Stimulated activated CD4-positive, alpha-beta T cell treated with anti-CD3 and anti-CD28 coated beads, Interleukin-2, amount 100 ng/mL, for 24 hours (primary cell): Measurements from ENCODE around the gene EPHA4.

Source experiments
- DNase-seq, 2 donors: peaks; one replicate each; pipeline ENCODE4 v3.0.0-alpha.2; 2020

The EPHA4 gene

GRCh38 chr2:221502270-221503010, 69.7 kb downstream of the EPHA4 start:
- peak in 1 of 2 donors; percentile 25 for DNase-seq

DNA sequence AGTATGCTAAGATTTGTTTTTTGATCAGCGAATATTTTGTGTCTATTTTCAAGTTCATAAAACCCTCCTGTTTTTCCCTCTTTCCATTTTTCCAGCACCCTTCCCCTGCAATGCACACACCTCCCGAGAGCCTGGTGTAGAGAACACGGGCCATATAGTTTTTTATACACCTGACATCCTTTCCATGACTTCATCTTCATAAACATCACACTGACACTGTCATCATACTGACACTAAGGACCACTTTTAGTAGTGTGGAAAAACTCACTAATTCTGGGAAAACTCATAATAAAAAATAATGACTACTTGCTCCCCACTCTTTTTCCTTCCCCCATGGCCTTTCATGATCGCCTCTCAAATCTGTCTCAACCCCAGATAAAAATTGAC, 70.2 kb downstream of the EPHA4 start:
- no peak for DNase-seq

DNA sequence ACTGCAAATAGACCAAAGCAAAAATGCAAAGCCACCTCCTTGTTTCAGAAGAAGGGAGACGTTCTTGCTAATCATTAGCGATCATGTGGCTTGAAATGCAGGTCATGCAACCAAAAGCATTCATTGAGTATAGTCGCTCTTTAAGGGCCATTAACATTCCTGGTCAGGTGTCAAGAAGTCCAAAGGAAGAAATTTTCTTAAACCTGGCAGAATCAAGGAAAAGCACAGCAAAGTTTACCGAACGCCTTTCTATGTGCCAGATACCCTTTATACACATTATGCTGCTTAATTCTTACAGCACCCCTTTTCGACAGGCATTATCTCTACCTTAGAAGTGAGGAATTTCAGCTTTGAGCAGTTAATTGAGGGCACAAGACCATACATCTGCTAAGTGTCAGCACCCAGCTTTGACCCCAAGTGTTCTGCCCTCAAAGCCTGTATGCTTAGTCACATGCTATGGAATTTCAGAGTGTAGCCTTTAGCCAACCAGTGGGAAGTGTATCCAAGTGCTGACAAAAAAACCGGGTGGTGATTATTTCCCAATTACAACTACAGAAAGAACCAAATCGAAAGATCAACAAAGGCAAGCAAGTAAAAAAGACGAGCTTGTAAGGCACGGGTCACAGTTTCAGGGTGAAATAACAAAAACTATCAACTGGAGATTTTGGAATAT, 70.8 kb downstream of the EPHA4 start:
- DNase-seq, result no peak

GRCh38 chr2:221500501-221501209, 71.4 kb downstream of the EPHA4 start:
- DNase-seq, result no peak

DNA sequence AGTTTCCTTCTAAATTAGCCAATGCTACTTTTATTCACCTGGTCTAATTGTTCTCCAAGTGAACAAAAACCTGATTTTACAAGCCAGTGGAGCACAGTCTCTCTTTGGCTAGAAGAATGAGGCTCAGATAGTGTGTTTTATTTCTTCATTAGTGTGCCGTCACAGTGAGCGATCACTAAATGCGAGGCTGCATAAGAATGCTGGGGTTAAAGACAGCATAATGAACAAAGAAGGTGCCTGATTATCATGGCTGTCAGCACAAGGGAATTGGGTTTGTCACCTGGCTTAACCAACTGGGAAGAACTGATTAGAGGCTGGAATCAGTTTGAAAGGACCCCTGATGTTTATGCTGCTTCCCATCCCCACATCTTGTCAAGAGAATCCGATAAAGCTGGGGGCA, 76.4 kb downstream of the EPHA4 start:
- DNase-seq, result no peak

- no peak for DNase-seq
These were observed 77.5 kb downstream of the EPHA4 start for GRCh38 chr2:221494556-221494955.

GRCh38 chr2:221493391-221493790, 78.7 kb downstream of the EPHA4 start:
- no peak for DNase-seq

DNA sequence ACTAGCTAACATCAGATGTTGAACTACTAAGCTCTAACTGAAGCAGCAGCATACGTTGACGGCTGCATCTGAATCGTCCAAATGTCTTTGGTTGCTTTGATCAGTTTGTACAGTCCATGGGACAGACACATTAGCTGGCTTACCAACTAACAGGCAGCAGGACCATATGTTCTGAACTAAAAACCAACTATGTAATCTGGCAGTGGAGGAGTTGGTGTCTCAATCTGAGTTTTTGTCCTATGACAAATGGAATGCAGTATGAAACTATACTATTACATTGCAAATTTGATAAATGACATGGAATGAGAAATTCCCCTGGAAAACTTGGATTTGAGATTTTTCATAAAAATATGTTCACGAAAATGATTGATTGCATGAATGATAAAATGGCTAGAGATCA, 79.5 kb downstream of the EPHA4 start:
- no peak for DNase-seq

GRCh38 chr2:221490506-221491060, 81.5 kb downstream of the EPHA4 start:
- DNase-seq, result no peak

DNA sequence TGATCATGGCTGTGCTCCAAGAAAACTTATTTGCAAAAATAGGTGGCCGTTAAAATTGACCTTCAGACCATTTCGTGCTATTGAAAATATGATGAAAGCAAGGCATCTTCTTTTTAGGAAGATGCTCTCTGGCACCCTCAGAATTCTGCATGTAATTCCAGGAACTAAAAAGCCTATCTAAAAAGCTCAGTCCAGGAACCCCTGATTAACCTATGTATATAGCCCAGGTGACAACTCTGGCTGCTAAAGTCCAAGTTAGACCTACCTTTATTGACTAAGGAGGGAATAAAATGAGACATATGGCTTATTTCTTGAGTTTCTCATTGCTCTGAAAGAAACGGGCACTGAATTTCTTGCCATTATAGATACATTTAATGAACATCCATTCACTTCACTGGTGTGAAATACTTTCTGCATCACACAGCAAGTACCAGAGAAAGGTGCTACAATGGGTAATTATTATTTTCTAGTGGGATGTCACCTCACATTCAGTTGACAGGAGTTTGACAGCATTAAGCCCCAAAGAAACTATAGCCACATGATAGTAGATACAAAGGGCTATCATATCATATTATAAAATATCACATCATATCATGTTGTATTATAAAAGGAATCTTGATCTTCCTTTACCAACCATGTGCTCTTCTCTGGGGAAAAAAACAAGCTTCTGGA, 83.8 kb downstream of the EPHA4 start:
- DNase-seq, result no peak

GRCh38 chr2:221486106-221486505, 86.0 kb downstream of the EPHA4 start:
- no peak for DNase-seq

DNA sequence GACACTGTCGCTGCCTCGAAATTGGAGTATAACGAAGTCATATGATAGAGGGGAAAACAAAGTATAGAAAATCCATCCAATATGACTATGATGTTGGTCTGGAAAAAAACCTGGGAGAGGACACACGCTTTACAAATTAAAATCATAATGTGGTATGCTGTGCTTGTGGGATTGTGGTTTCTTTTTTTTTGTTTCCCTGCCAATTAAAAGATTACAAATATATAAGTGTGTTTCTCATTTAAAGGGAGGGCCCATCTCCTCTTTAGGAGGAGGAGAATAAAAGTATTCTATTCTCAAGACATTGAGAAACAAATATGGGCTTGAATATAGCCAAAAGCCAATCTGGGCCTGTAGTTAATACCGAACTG, 86.6 kb downstream of the EPHA4 start:
- DNase-seq, result no peak

DNA sequence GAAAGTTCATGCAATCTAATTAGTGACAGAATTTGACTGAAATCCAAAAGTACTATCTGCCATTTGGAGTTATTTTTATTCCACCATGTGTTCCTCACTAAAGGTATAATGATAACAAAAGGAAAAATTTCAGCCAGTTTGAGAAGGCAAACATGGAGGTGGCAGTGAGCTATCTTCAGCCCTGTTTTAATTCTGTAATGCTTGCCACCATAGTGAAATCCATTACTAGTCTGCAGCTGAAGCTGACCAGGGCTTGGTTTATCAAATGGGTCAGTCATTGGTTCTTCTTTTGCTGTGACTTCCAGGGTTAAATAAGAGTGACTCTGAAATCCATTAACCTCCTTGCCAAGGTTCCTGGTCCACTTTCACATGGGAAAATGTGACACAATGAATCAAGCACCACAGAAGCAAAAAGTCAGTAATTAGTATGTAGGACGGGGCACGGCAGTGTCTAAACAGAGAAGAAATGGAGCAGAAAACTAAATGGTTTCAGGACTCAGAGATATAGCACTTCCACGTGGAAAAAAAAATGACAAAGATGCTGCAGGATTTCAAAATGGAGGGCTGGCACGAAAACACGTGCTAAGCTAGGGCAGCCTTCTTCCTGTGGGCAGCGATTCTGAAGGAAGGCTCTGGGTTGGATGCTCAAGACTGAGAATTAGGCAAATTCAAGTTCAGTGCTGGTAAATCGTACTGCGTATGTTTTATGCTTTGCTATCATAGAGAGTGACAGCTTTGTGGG, 87.2 kb downstream of the EPHA4 start:
- no peak for DNase-seq

GRCh38 chr2:221482666-221483455, 89.2 kb downstream of the EPHA4 start:
- DNase-seq, result no peak

DNA sequence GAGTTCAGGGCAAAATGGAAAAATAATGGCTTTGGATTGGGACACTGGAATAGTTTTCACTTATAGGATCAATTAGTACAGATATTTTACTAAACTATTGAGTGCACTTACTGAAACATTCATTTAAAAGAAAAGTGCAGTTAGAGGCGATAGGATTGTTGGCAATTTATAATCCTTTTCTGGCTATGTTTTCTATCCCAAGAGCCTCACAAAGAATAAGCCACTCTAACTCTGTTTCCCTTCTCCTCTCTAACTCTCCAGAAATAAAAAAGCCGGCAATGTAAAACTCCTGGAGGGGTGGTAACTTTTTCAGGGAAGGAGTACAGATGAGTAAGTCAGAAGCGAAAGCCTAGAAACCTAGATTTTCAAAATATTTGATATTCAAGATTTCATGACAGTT, 91.3 kb downstream of the EPHA4 start:
- no peak for DNase-seq

DNA sequence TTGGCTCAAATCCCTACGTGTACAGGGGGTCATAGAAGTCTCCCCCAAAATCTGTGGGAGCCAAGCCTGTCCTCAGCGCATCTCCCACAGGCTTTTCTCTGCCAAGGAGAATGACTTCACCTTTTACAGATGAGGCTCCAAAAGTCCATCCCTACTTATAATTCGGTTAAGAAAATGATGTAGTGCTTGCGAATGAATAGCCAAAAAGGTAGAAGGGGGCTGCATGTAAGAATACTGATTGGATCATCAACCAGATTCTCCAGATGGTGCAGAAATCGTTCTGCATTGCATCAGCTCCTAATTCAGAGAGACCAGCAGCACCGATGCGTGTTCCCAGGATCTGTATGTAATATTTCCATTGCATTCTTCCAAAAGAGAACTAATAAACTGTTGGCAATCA, 91.9 kb downstream of the EPHA4 start:
- no peak for DNase-seq

GRCh38 chr2:221478485-221478863, 93.6 kb downstream of the EPHA4 start:
- no peak for DNase-seq

GRCh38 chr2:221477714-221478484, 94.2 kb downstream of the EPHA4 start:
- no peak for DNase-seq

- DNase-seq, result no peak
These were observed 95.9 kb downstream of the EPHA4 start for GRCh38 chr2:221476195-221476594.

GRCh38 chr2:221473451-221473850, 98.7 kb downstream of the EPHA4 start:
- DNase-seq, result no peak

DNA sequence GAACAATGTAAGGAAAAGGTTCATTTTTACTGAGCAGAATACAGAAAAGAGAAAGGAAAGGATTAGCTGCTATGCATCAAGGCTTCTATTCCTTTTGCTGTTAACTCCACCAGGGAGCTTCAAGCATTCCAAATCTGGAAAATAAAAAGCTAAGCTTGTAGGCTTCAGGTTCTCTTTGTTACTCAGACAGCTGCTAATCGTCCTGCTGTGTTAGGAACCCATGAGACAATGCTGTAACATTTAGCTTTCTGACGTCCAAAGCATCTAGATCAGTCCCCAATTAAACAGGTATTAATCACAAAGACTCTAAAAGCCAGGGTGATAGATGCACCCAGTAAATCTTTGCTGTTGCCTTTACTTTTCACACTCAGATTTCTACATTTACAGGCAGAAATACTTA, 103.8 kb downstream of the EPHA4 start:
- no peak for DNase-seq
